GM12864 (cell line): ENCODE measurements around the gene UBXN4.

Experiments used
- DNase-seq: peaks from one replicate; pipeline ENCODE4 v3.0.0-alpha.2; 2011; ENCODE audit warnings: low read depth
- H3K4me3 ChIP-seq: 2 replicates; pipeline ENCODE4 v1.5.1; 2011; ENCODE audit warnings: mild to moderate bottlenecking, low read depth, low read length, control low read depth
- TF ChIP-seq, protein P1 (sequence below): IDR thresholded peaks from 2 replicates; pipeline ENCODE4 v1.5.1; 2011; ENCODE audit warnings: low read depth, mild to moderate bottlenecking, moderate library complexity, low read length, control low read depth, inconsistent platforms; ENCODE audit errors: missing control alignments

Gene UBXN4

DNA sequence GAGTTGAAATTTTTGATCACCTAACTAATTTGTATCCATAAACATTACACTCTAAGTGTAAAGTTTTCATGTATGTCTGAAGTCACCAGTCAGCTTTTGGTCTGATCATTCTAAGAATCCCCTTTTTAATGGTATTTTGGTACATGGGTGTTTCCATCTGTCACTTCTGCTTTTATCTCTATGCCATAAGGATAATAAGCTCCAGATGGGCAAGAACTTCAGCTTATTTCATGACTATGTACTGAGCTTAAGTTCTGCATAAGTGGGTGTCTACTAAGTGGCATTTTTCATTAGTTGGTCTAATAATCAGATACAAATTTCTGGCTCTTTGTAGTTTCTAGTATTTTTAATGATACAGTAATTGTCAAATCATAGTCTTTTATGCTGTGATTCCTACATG lies 20.4 kb downstream of the UBXN4 start:
- H3K4me3 ChIP-seq = no peak overlapping the region
- TF ChIP-seq, protein P1, sequence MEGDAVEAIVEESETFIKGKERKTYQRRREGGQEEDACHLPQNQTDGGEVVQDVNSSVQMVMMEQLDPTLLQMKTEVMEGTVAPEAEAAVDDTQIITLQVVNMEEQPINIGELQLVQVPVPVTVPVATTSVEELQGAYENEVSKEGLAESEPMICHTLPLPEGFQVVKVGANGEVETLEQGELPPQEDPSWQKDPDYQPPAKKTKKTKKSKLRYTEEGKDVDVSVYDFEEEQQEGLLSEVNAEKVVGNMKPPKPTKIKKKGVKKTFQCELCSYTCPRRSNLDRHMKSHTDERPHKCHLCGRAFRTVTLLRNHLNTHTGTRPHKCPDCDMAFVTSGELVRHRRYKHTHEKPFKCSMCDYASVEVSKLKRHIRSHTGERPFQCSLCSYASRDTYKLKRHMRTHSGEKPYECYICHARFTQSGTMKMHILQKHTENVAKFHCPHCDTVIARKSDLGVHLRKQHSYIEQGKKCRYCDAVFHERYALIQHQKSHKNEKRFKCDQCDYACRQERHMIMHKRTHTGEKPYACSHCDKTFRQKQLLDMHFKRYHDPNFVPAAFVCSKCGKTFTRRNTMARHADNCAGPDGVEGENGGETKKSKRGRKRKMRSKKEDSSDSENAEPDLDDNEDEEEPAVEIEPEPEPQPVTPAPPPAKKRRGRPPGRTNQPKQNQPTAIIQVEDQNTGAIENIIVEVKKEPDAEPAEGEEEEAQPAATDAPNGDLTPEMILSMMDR = no peak
- DNase-seq = no peak

DNA sequence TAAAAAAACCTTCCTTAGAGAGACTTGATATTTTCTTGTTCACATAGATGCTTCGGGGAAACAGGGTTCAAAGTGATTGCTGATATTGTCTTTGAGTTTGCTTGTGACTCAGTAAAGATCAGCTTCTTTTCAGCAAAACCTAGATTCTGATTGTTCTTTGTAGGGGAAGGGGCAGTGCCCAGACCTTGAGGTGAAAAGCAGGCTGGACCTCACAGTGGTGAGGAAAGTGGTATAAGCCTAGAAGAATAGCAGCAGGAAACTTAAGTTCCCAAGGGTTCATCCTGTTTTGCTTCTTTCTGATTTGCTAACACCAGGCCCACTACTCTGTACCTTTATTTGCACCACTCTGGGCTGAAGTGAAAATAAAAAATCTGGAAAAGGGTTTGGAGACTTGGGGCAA lies 20.9 kb downstream of the UBXN4 start:
- no peak overlapping the region for H3K4me3 ChIP-seq
- no peak for DNase-seq
- TF ChIP-seq, protein P1 = no peak

DNA sequence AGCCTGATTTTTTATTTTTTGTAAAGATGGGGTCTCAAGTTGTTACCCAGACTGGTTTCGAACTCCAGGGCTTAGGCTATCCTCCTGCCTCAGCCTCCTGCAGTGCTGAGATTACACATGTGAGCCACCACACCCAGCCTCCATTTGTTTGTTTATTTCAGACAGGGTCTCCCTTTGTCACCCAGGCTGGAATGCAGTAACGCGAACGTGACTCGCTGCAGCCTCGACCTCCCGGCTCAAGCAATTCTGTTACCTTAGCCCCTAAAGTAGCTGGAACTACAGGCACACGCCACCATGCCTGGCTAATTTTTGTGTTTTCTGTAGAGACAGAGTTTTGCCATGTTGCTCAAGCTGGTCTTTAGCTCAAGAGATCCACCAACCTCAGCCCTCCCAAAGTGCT lies 27.2 kb downstream of the UBXN4 start:
- DNase-seq = no peak
- TF ChIP-seq, protein P1 = no peak
- no peak overlapping the region for H3K4me3 ChIP-seq

DNA sequence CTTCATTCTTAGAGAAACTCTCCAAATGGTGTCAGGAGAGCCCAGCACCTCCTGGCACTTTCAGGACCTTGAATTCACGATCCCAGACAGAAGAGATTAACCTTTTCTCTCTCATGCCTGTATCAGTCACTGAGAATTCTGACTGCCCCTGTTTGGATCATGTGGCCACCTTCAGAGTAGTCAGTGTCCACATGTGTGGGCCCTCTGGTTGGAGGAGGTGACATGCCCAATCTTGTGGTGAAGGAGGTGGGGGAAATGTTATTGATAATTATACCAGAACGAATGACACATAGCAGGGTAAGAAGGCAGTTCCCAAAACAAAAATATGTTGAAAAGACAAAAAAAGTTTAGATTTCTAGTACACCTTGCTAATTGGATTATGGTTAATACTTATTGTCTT lies 31.7 kb downstream of the UBXN4 start:
- no peak overlapping the region for H3K4me3 ChIP-seq
- TF ChIP-seq, protein P1 = no peak

GRCh38 chr2:135773917-135774316 lies 32.3 kb downstream of the UBXN4 start:
- DNase-seq = no peak
- TF ChIP-seq, protein P1 = no peak
- H3K4me3 ChIP-seq = no peak overlapping the region

More for the DNA sequence above, 31.7 kb downstream of the UBXN4 start:
- DNase-seq = no peak

DNA sequence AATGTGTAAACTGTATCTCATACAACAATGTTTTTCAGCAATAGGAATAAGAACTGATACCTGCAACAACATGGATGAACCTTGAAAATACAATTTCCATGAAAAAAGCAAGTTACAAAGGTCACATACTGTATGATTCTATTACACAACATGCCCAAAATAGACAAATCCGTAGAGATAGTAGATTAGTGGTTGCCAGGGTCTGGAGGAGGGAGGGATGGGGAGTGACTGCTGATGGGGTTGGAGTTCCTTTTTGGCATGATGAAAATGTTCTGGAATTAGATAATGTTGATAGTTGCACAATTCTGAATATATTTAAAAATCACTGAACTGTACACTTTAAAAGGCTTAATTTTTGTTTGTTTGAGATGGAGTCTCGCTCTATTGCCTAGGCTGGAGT lies 33.8 kb downstream of the UBXN4 start:
- no peak for DNase-seq
- TF ChIP-seq, protein P1 = no peak
- no peak overlapping the region for H3K4me3 ChIP-seq

- no peak overlapping the region for H3K4me3 ChIP-seq
- TF ChIP-seq, protein P1 = no peak
- DNase-seq = no peak
Measured at GRCh38 chr2:135776367-135776766, 34.7 kb downstream of the UBXN4 start.
